Renal pelvis (tissue), 4 donors: ENCODE results near the gene SLC2A9. TPM values are rescaled to one million over a fixed set of nuclear protein-coding genes. Genes with fewer than 3 reads are reported as not detected.
A peak's percentile ranks its signal among the peaks of the same experiment; 100 is the strongest.

Experiments
- DNase-seq: peaks from one replicate; pipeline ENCODE4 v3.0.0-alpha.2; 2013
- polyA plus RNA-seq, 3 donors: library from polyadenylated mRNA; unstranded; fragments of 120-200 nt; gene quantifications; one replicate each; pipeline ENCODE4 v1.2.1, GENCODE V29; 2013; ENCODE audit not compliant: insufficient read length in 3 of 3

SLC2A9 gene
- polyA plus RNA-seq, 3 donors, result 10.0 to 13.3 (median 10.3) TPM

DNA sequence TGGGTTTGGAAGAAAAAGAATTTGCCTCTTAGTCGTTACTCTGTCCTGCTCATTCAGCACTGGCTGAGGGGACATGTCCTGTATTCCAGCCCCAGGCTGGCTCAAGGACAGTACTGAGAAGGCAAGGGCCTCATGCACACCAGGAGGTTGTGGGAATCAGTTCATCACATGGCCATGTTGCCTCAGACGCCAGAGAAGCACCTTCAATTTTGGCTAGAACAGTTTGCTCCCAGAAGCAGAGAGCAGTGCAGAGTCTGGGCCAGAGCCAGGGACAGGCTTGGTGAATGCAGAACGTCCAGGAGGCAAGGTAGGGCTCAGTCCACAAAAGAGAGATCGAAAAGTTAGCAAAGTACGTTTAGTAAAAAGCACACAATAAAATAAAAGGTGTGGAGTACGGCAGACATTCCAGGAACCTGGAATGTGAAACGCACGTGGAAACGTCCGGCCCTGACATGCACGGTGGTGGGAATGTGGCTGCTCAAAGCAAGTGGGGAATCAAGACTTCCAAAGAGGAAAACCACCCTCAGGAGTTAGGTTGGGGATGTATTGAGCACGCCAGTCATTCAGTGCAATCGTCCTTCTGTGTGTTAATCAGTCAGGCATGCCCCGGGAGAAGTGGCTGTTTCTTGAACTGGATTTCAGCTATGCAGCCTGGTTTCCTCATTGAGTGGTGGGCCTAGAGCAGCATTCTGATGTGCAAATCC, 1.2 kb upstream of the SLC2A9 start:
- DNase-seq, result no peak

DNA sequence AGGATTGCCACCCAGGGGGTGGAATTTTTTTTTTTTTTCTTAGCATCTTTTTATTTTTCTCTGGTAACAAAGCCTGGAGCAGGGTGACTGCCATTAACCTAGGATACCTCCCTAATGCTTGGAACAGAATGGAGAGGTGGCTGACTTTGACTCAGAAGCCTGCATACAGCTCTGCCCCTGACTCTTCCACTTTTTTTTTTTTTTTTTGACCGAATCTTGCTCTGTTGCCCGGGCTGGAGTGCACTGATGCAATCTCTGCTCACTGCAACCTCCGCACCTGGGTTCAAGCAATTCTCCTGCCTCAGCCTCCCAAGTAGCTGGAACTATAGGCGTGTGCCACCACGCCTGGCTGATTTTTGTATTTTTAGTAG, 341 bp upstream of the SLC2A9 start:
- no peak for DNase-seq

DNA sequence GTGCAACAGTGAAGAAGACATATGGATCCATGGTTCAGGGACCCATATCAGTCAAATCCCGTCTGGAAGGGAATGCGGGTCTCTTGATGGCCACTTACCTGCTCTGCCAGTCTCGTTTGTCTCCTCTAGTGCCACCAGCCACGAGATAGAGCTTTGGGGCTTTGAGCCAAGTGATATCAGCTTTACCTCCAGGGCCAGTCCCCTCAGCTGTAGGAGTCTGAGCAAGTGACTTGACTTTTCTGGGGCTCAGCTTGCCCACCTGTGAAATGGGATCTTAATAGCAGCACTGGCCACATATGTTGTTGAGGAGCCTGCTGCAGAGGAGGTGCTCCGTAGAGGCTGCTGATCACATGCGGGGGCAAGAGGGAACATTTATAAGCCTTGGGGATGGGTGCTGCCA, 1.2 kb downstream of the SLC2A9 start:
- DNase-seq, result no peak

DNA sequence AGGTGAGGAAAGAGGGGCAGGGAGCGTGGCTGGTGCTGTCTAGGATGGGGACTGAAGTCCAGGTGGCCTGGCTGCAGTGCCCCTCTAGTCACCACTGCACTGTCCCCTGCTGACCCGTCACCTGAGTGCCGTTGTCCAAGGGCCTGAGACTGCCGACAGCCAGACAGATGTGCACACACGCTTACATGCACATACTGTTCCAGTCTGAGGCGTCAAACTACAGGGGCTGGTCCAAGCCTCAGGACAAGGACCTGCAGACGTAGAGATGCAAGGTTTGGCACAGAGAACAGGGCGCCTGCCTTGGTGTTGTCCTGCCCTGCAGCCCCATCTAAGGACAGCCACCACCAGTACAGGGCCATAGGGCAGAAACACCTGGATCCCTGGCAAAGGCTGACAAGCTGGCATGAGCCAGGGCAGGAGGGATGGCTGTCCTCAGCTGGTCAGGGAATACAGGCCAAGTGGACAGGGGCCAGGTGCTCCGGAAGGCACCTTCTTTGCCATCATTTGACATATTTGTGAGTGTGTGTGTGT, 1.7 kb downstream of the SLC2A9 start:
- no peak for DNase-seq

DNA sequence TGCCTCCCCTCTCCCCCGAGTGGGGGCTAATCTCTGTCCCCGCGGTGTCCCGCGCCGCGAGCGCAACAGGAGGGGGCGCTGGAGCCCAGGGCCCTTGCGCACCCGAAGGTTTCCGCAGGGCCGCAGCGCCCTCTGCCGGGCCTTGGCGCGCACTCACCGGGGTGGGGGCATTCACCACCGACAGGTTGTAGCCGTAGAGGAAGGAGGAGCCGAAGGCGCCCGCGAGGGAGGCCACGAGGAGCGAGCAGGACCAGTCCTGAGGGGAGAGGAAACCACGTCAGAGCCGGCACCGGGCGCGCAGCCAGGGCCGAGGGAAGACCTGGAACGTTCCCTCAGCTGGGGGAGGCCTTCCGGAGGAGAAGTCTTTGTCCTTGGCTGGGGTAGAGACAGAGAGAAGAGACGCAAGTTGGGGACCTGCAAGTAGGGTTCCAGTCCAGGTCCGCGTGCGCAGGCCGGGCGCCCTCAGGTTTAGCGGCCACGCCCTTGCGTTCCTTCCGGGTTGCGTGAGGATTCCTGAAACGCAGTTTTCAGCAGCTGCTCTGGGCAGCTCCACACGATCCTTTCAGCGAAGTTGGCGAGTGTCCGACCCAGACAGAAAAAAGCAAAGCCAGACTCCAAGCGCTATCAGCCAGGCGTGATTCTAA, 2.4 kb downstream of the SLC2A9 start:
- peak; percentile 92 for DNase-seq

DNA sequence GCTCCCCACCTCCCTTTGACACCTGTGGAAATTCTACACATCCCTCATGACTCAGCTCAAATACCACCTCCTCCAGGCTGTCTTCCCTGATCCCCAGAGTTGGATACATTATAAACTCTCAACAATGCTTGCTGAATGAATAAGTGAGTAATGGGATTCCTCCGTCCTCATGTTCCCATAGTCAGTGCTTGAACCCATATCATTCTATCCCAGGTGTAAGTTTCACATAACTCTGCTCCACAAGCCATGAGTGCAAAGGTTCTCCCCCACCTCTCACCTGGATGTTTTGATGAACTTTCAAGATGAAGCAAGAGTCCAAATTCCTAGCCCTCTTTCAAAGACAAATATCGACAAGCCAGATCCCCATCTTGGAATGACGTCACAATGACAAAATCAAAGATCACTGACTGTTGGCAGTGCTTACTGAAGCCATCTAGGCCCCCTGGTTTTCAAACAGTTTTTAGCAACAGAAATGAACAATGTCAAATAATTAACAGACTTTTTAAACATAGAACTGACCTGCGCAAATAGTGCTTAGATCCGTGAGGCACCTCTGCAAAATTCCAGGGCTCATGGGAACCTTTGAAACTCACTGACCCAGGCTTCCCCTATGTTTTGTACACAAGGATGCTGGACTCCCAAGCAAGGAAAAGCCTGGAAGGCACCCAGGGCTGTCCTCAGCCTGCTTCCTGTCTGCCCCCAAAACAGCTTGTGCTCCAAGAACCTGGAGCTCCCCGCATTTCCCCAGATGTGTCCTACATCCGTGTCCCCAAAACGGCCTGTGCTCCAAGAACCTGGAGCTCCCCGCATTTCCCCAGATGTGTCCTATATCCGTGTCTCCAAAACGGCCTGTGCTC, 4.0 kb downstream of the SLC2A9 start:
- DNase-seq, result no peak

- no peak for DNase-seq
Observed at GRCh38 chr4:10016169-10016568, 5.1 kb downstream of the SLC2A9 start.

DNA sequence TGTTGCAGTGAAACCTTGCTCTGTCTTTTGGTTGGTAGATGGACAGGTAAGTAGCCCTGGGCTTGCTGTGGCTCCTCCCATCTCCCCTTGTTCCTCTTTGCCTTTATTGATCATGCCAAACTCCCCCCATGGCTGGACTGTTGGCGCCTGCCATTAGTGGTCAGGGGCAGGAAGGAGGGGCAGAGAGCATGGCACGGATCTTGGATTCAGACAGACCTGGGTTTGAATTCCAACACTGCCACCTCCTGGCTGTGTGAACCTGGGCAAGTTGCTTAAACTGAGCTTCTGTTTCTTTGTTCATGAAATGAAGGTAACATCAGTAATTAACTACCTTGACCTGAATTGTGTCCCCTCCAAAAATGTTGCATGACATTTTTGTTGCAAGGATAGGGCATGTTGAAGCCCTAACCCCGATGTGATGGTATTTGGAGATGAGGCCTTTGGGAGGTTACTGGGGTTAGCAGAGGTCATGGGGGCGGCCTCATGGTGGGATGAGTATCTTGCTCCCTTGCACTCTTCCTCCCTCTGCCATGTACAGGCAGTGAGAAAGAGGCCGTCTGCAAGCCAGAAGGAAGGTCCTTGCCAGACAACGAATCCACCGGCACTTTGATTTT, 6.0 kb downstream of the SLC2A9 start:
- no peak for DNase-seq

- DNase-seq, result no peak
Observed at GRCh38 chr4:10013722-10014121, 7.6 kb downstream of the SLC2A9 start.

GRCh38 chr4:10011885-10012284, 9.4 kb downstream of the SLC2A9 start:
- DNase-seq, result no peak

DNA sequence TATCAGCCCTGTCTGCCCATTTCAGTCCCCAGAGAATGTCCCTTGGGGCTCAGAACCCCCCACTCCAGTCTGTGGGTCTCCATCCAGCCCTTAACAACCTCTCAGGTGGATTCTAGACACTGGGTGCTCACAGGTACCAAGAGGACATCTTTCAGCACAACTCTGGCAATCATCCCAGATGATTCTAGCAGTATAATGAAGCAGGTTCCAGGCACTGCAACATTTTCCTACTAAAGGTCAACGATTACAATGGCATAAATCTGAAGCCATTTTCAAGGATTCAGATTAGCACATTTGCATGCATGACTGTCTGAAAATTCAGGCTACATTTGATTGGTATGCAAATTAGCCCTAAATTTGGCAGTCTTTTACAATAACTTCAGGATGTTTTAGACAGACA, 10.0 kb downstream of the SLC2A9 start:
- no peak for DNase-seq

- no peak for DNase-seq
Observed at GRCh38 chr4:10009861-10010500, 11.3 kb downstream of the SLC2A9 start.

DNA sequence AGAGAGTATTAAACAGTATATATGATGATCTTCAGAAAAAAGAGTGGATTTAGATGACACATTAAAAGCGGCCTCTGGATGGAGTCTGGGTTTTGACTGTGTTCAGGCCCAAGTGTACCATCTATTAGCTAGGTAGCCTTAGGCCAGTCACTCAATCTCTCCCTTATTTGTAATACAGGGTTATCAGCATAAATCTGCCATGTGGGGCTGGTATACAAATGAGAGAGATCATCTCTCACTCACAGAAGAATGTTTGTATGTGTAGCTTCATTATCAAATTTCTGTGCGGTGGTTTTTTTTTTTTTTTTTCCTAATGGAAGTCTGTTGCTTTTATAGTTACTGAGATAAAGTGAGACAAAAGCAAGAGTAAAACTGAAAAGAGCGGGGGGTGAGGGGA, 12.7 kb downstream of the SLC2A9 start:
- no peak for DNase-seq

DNA sequence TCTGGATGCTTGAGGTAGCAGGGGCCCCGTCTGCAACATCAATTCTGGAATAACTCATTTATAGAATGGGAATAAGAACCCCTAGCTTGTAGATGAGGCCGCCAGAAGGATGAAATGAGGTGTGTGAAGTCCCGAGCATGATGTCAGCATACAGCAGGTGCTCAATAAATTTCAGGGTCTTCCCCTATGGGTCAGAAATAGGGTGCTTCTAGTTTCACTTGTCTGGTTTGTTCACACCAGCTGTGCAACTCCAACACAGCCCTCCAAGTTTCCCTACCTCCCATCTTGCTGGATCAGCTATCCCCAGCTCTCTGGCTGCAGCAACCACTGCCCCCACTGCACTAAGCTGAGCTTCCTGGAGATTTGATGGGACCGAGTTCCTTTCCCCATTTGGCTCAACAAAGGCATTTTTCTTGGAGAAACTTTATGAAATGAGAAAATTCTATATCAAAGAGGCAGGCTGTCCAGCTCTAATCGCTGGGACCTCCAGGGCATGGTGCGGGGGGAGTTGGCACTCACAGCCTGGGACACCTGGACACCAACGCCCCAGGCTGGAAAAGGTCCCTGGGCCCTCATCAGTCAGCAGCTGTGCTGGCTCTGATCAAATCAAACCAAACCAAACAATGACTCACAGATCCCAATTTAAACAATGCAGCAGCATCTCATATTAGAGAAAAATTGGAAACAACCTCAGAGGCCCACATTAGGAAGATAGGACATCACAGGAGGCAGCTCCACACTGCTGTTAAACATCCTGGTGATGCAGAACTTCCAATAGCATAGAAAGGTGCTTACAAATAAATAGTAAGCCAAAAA, 13.3 kb downstream of the SLC2A9 start:
- no peak for DNase-seq

- DNase-seq, result no peak
Observed at GRCh38 chr4:10007436-10007740, 13.9 kb downstream of the SLC2A9 start.

DNA sequence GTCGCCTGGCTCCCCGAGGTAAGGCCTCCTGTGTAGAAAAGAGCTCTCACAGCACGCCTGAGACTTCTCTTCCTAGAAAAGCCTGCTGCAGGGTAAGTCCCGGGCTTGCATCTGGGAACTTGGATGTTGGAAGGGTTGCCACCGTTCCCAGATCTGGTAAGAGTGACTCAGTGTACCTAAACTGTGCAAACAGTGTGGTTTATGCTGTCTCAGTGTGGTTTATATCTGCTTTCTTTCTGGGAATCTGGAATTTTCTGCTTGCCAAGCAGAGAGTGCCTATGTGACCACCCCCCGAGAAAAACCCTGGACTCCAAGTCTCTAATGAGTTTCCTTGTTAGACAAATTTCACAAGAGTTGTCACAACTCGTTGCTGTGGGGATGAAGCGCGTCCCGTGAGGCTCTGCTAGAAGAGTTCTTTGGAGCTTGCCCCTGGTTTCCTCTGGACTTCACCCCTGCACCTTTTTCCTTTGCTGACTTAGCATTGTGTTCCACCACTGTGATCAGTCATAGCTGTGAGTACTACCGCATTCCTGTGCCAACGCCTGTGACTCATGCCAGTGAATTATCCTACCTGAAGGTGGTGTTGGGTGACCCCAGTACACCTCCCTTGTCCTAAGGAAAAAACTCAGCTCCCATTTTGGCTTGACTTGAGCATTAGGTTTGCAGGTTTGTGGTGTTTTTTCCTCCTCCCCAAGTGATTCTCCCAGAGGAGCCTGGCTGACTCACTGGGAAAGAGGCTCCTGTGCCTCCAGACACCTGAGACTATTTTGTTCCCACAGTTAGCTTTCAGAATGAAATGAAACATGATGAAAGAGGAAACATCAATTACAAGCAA, 14.5 kb downstream of the SLC2A9 start:
- peak; percentile 54 for DNase-seq

DNA sequence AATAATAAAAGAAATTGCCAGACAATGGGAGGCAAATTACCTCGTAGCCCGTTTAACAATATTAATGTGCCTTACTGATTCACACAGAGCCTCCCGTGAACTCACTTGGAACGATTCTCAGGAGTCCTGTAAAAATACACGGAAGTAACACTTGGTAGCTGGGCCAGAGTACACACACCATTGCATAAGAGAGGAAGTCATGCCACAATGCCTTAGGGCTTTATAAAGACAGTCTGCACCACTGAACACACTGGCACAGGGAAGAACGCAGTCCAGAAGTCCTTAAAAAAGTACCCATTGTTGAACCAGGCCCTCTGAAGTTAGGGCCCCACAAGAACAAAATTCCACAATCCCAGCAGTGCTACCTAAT, 15.1 kb downstream of the SLC2A9 start:
- DNase-seq, result peak; percentile 56

GRCh38 chr4:10005632-10006031, 15.7 kb downstream of the SLC2A9 start:
- DNase-seq, result no peak

- no peak for DNase-seq
Observed at GRCh38 chr4:10003666-10004065, 17.6 kb downstream of the SLC2A9 start.

- no peak for DNase-seq
Observed at GRCh38 chr4:10002278-10002677, 19.0 kb downstream of the SLC2A9 start.
